ENCODE measurements around the gene HYAL3. TPM values are rescaled to one million over a fixed set of nuclear protein-coding genes. Genes with fewer than 3 reads are reported as not detected.
A peak's percentile ranks its signal among the peaks of the same experiment; 100 is the strongest.

The HYAL3 gene
- total and polyA plus RNA-seq, 2 of the 13 experiments (the other 11 are each of a cell fraction or from before 2014, with no cell fraction given) = 5.5 to 10.4 TPM

GRCh38 chr3:50336452-50337174 lies 37.4 kb upstream of the HYAL3 start (continued):
- TF ChIP-seq, protein P1, sequence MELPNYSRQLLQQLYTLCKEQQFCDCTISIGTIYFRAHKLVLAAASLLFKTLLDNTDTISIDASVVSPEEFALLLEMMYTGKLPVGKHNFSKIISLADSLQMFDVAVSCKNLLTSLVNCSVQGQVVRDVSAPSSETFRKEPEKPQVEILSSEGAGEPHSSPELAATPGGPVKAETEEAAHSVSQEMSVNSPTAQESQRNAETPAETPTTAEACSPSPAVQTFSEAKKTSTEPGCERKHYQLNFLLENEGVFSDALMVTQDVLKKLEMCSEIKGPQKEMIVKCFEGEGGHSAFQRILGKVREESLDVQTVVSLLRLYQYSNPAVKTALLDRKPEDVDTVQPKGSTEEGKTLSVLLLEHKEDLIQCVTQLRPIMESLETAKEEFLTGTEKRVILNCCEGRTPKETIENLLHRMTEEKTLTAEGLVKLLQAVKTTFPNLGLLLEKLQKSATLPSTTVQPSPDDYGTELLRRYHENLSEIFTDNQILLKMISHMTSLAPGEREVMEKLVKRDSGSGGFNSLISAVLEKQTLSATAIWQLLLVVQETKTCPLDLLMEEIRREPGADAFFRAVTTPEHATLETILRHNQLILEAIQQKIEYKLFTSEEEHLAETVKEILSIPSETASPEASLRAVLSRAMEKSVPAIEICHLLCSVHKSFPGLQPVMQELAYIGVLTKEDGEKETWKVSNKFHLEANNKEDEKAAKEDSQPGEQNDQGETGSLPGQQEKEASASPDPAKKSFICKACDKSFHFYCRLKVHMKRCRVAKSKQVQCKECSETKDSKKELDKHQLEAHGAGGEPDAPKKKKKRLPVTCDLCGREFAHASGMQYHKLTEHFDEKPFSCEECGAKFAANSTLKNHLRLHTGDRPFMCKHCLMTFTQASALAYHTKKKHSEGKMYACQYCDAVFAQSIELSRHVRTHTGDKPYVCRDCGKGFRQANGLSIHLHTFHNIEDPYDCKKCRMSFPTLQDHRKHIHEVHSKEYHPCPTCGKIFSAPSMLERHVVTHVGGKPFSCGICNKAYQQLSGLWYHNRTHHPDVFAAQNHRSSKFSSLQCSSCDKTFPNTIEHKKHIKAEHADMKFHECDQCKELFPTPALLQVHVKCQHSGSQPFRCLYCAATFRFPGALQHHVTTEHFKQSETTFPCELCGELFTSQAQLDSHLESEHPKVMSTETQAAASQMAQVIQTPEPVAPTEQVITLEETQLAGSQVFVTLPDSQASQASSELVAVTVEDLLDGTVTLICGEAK (IDR thresholded peaks at IDR 0.05) = no peak
- TF ChIP-seq, protein P1 (CRISPR knock-in tag; IDR thresholded peaks at IDR 0.05) = no peak
- TF ChIP-seq SP4 (CRISPR knock-in tag; IDR thresholded peaks at IDR 0.05) (no peak), REPIN1 (CRISPR knock-in tag; IDR thresholded peaks at IDR 0.05; ENCODE audit: borderline replicate concordance, low read depth) (no peak), ZNF432 (CRISPR knock-in tag; IDR thresholded peaks at IDR 0.05; ENCODE audit: borderline replicate concordance) (no peak), KDM5A (IDR thresholded peaks at IDR 0.05; ENCODE audit: borderline replicate concordance, low read length) (0 out of 2 replicates have a peak, but pooled peaks have one; percentile 8), ZNF674 (CRISPR knock-in tag; IDR thresholded peaks at IDR 0.05; ENCODE audit: low read depth) (0 out of 2 replicates have a peak, but pooled peaks have one; percentile 18), NFE2L2 (IDR thresholded peaks at IDR 0.05; ENCODE audit: low read length) (no peak), PTBP1 (IDR thresholded peaks at IDR 0.05; ENCODE audit: low read depth, low read length, poor library complexity, severe bottlenecking) (no peak), HOXD1 (CRISPR knock-in tag; IDR thresholded peaks at IDR 0.05) (no peak; the same call in none of the 2 replicates), MTF1 (CRISPR knock-in tag; IDR thresholded peaks at IDR 0.05) (0 out of 2 replicates have a peak, but pooled peaks have one; percentile 17), MNT (IDR thresholded peaks at IDR 0.05) (no peak), MBNL3 (CRISPR knock-in tag; conservative IDR thresholded peaks at IDR 0.05) (no peak), BORCS8-MEF2B (CRISPR knock-in tag; IDR thresholded peaks at IDR 0.05) (no peak)
- TF ChIP-seq, protein P2, sequence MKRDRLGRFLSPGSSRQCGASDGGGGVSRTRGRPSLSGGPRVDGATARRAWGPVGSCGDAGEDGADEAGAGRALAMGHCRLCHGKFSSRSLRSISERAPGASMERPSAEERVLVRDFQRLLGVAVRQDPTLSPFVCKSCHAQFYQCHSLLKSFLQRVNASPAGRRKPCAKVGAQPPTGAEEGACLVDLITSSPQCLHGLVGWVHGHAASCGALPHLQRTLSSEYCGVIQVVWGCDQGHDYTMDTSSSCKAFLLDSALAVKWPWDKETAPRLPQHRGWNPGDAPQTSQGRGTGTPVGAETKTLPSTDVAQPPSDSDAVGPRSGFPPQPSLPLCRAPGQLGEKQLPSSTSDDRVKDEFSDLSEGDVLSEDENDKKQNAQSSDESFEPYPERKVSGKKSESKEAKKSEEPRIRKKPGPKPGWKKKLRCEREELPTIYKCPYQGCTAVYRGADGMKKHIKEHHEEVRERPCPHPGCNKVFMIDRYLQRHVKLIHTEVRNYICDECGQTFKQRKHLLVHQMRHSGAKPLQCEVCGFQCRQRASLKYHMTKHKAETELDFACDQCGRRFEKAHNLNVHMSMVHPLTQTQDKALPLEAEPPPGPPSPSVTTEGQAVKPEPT (CRISPR knock-in tag; IDR thresholded peaks at IDR 0.05; ENCODE audit: low read depth) = no peak
